Measurements from ENCODE around the gene HNRNPL.

- TF ChIP-seq GATA2 (IDR thresholded peaks at IDR 0.05; ENCODE audit: low read depth, low read length) (no peak), GATA3 (IDR thresholded peaks at IDR 0.05; ENCODE audit: low read depth, low read length) (no peak)
Observed at GRCh38 chr19:38849860-38850435, at the start of gene HNRNPL.
